Liver (tissue), 9 donors: Measurements from ENCODE around the gene SUB1. TPM values are rescaled to one million over a fixed set of nuclear protein-coding genes. Genes with fewer than 3 reads are reported as not detected.

Source experiments
- DNase-seq: peaks from one replicate; pipeline ENCODE4 v3.0.0-alpha.2; 2017; ENCODE audit warnings: low spot score
- H3K27ac ChIP-seq, 2 donors: one replicate each; pipeline ENCODE4 v1.7.0; 2013; ENCODE audit warnings: inconsistent platforms in 2 of 2, low read length in 2 of 2, control low read depth in 1 of 2, low read depth in 1 of 2, mild to moderate bottlenecking in 1 of 2
- H3K27me3 ChIP-seq, 4 donors: one replicate each; pipeline versions ENCODE4 v1.6.1 to v1.7.0; 2013; ENCODE audit warnings: low read length in 3 of 4, inconsistent platforms in 1 of 4, mild to moderate bottlenecking in 1 of 4, moderate library complexity in 1 of 4; ENCODE audit not compliant: control insufficient read depth in 4 of 4, insufficient read depth in 4 of 4
- H3K36me3 ChIP-seq, 4 donors: one replicate each; pipeline versions ENCODE4 v1.6.1 to v1.7.0; 2013; ENCODE audit warnings: low read length in 3 of 4, mild to moderate bottlenecking in 3 of 4, low read depth in 1 of 4, moderate library complexity in 1 of 4; ENCODE audit not compliant: control insufficient read depth in 4 of 4, insufficient read depth in 3 of 4
- H3K4me1 ChIP-seq, 4 donors: one replicate each; pipeline versions ENCODE4 v1.6.1 to v1.7.0; 2013; ENCODE audit warnings: low read length in 3 of 4, mild to moderate bottlenecking in 3 of 4, moderate library complexity in 1 of 4; ENCODE audit not compliant: control insufficient read depth in 4 of 4, insufficient read depth in 4 of 4
- H3K4me3 ChIP-seq, 3 donors: one replicate each; pipeline versions ENCODE4 v1.6.1 to v1.7.0; 2013; ENCODE audit warnings: low read length in 3 of 3, control low read depth in 1 of 3, low read depth in 1 of 3, mild to moderate bottlenecking in 1 of 3
- H3K9ac ChIP-seq, 2 donors: one replicate each; pipeline ENCODE4 v1.7.0; 2013; ENCODE audit warnings: low read length in 2 of 2, mild to moderate bottlenecking in 2 of 2, moderate library complexity in 2 of 2, control low read depth in 1 of 2, low read depth in 1 of 2
- H3K9me3 ChIP-seq, 4 donors: one replicate each; pipeline versions ENCODE4 v1.6.1 to v1.7.0; 2013; ENCODE audit warnings: low read length in 3 of 4; ENCODE audit not compliant: control insufficient read depth in 4 of 4
- EGR1 ChIP-seq, 2 donors: IDR thresholded peaks; 2 replicates each; pipeline ENCODE4 v1.6.1; 2016 to 2018; ENCODE audit warnings: antibody characterized with exemption in 2 of 2, low read depth in 2 of 2
- FOXA1 ChIP-seq: IDR thresholded peaks from 2 replicates; pipeline ENCODE4 v1.6.1; 2016; ENCODE audit warnings: antibody characterized with exemption
- FOXA2 ChIP-seq: IDR thresholded peaks from 2 replicates; pipeline ENCODE4 v1.6.1; 2016; ENCODE audit warnings: antibody characterized with exemption
- GABPA ChIP-seq, 2 donors: IDR thresholded peaks in 1 of 2; conservative IDR thresholded peaks in 1 of 2; 2 replicates each; pipeline ENCODE4 v1.6.1; 2016; ENCODE audit warnings: antibody characterized with exemption in 2 of 2, mild to moderate bottlenecking in 1 of 2, moderate library complexity in 1 of 2
- HNF4A ChIP-seq, 2 donors: conservative IDR thresholded peaks; 2 replicates each; pipeline ENCODE4 v1.6.1; 2016; ENCODE audit warnings: antibody characterized with exemption in 2 of 2, mild to moderate bottlenecking in 2 of 2
- HNF4G ChIP-seq: IDR thresholded peaks from 2 replicates; pipeline ENCODE4 v1.6.1; 2016; ENCODE audit warnings: antibody characterized with exemption
- JUND ChIP-seq, 2 donors: IDR thresholded peaks; 2 replicates each; pipeline ENCODE4 v1.6.1; 2016; ENCODE audit warnings: antibody characterized with exemption in 2 of 2
- MAX ChIP-seq: IDR thresholded peaks from 2 replicates; pipeline ENCODE4 v1.6.1; 2016; ENCODE audit warnings: antibody characterized with exemption
- NR2F2 ChIP-seq: IDR thresholded peaks from 2 replicates; pipeline ENCODE4 v1.6.1; 2016; ENCODE audit warnings: antibody characterized with exemption
- RAD21 ChIP-seq, 2 donors: IDR thresholded peaks; 2 replicates each; pipeline ENCODE4 v1.6.1; 2016; ENCODE audit warnings: antibody characterized with exemption in 2 of 2, mild to moderate bottlenecking in 2 of 2
- REST ChIP-seq: IDR thresholded peaks from 2 replicates; pipeline ENCODE4 v1.6.1; 2016; ENCODE audit warnings: antibody characterized with exemption, mild to moderate bottlenecking
- RXRA ChIP-seq, 2 donors: IDR thresholded peaks; 2 replicates each; pipeline ENCODE4 v1.6.1; 2017 to 2018; ENCODE audit warnings: antibody characterized with exemption in 2 of 2, mild to moderate bottlenecking in 1 of 2
- SP1 ChIP-seq: IDR thresholded peaks from 2 replicates; pipeline ENCODE4 v1.6.1; 2018; ENCODE audit warnings: antibody characterized with exemption, mild to moderate bottlenecking
- TAF1 ChIP-seq: conservative IDR thresholded peaks from 2 replicates; pipeline ENCODE4 v1.6.1; 2016; ENCODE audit warnings: antibody characterized with exemption, mild to moderate bottlenecking
- YY1 ChIP-seq: IDR thresholded peaks from 2 replicates; pipeline ENCODE4 v1.6.1; 2016; ENCODE audit warnings: antibody characterized with exemption, mild to moderate bottlenecking
- WGBS: extraction: QIAGEN DNeasy Blood & Tissue Kit; methylation state at CpG from one replicate; pipeline ENCODE4 v1.1.7; 2013; 5-methylcytosine and 5-hydroxymethylcytosine counted together
- polyA plus RNA-seq, 2 donors: library from polyadenylated mRNA; stranded (reverse) in 1 of 2; unstranded in 1 of 2; fragments of 200-250 nt in 1 of 2; fragments of >200 nt in 1 of 2; fragmentation: Nextera tagmentation in 1 of 2; extraction: Ambion mirVana in 1 of 2; gene quantifications; one replicate each; pipeline versions ENCODE4 v1.2.1 to v1.2.3, GENCODE V29; 2013 to 2015
- total RNA-seq, 2 donors: library from RNA; depleted of rRNA; stranded (reverse); fragments of >200 nt; gene quantifications; one replicate each; pipeline ENCODE4 v1.2.3, GENCODE V29; 2014
- TF ChIP-seq, protein P1 (sequence below): fragments of 150-350 bp; IDR thresholded peaks from 2 replicates; pipeline ENCODE4 v1.5.1; 2017; ENCODE audit warnings: improper control_type of control experiment, low read depth, low read length; ENCODE audit not compliant: missing input control
- TF ChIP-seq, protein P2 (sequence below): IDR thresholded peaks from 2 replicates; pipeline ENCODE4 v1.6.1; 2016; ENCODE audit warnings: antibody characterized with exemption
- TF ChIP-seq, protein P3 (sequence below): IDR thresholded peaks from 2 replicates; pipeline ENCODE4 v1.6.1; 2016; ENCODE audit warnings: antibody characterized with exemption
- donor health status: healthy.
- donor health status: healthy.
- donor health status: healthy.
- donor health status: healthy.
- donor health status: healthy.

The SUB1 gene
- total and polyA plus RNA-seq, 4 donors = 51.8 to 238 (median 60.3) TPM

- DNase-seq = no peak
- Histone ChIP-seq H3K9me3 (no peaks in the 10 kb centered on the region), H3K9ac (no peak overlapping the region), H3K4me1 (peaks cover 0 to 11% (median 8%) of the 10 kb centered on the region in 4 donors), H3K4me3 (no peak overlapping the region), H3K36me3 (no peaks in the 10 kb centered on the region), H3K27me3 (no peaks in the 10 kb centered on the region), H3K27ac (no peak overlapping the region)
- no peak for TF ChIP-seq FOXA2
- no peak for TF ChIP-seq EGR1 (IDR thresholded peaks at IDR 0.05; ENCODE audit: low read depth in 2 of 2)
- no peak for TF ChIP-seq REST
- TF ChIP-seq NR2F2 = no peak
- no peak for TF ChIP-seq TAF1
- no peak for TF ChIP-seq RAD21 (IDR thresholded peaks at IDR 0.05)
- TF ChIP-seq SP1 = no peak
- TF ChIP-seq JUND (IDR thresholded peaks at IDR 0.05) = no peak
- no peak for TF ChIP-seq MAX
- no peak for TF ChIP-seq RXRA (IDR thresholded peaks at IDR 0.05)
- TF ChIP-seq GABPA (IDR thresholded peaks at IDR 0.05 in 1 of 2, conservative IDR thresholded peaks at IDR 0.05 in 1 of 2) = no peak
- TF ChIP-seq FOXA1 = no peak
- TF ChIP-seq, protein P1, sequence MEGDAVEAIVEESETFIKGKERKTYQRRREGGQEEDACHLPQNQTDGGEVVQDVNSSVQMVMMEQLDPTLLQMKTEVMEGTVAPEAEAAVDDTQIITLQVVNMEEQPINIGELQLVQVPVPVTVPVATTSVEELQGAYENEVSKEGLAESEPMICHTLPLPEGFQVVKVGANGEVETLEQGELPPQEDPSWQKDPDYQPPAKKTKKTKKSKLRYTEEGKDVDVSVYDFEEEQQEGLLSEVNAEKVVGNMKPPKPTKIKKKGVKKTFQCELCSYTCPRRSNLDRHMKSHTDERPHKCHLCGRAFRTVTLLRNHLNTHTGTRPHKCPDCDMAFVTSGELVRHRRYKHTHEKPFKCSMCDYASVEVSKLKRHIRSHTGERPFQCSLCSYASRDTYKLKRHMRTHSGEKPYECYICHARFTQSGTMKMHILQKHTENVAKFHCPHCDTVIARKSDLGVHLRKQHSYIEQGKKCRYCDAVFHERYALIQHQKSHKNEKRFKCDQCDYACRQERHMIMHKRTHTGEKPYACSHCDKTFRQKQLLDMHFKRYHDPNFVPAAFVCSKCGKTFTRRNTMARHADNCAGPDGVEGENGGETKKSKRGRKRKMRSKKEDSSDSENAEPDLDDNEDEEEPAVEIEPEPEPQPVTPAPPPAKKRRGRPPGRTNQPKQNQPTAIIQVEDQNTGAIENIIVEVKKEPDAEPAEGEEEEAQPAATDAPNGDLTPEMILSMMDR = no peak
- no peak for TF ChIP-seq YY1
- no peak for TF ChIP-seq HNF4A (conservative IDR thresholded peaks at IDR 0.05)
- TF ChIP-seq, protein P2, sequence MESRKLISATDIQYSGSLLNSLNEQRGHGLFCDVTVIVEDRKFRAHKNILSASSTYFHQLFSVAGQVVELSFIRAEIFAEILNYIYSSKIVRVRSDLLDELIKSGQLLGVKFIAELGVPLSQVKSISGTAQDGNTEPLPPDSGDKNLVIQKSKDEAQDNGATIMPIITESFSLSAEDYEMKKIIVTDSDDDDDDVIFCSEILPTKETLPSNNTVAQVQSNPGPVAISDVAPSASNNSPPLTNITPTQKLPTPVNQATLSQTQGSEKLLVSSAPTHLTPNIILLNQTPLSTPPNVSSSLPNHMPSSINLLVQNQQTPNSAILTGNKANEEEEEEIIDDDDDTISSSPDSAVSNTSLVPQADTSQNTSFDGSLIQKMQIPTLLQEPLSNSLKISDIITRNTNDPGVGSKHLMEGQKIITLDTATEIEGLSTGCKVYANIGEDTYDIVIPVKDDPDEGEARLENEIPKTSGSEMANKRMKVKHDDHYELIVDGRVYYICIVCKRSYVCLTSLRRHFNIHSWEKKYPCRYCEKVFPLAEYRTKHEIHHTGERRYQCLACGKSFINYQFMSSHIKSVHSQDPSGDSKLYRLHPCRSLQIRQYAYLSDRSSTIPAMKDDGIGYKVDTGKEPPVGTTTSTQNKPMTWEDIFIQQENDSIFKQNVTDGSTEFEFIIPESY = no peak
- TF ChIP-seq, protein P3, sequence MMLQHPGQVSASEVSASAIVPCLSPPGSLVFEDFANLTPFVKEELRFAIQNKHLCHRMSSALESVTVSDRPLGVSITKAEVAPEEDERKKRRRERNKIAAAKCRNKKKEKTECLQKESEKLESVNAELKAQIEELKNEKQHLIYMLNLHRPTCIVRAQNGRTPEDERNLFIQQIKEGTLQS = no peak
- TF ChIP-seq HNF4G = no peak
- 46% methylated on average over 8 of the region's 8 CpGs for WGBS
Measured at GRCh38 chr5:32621256-32621655, 35.9 kb downstream of the SUB1 start.
